IMR-90 (cell line): ENCODE results near the gene COL27A1.

Experiments
- CEBPB ChIP-seq: IDR thresholded peaks from 2 replicates; pipeline ENCODE4 v1.6.1; 2012; ENCODE audit warnings: low read depth, low read length, improper control_type of control experiment
- CTCF ChIP-seq: conservative IDR thresholded peaks from 2 replicates; pipeline ENCODE4 v1.5.1; 2012; ENCODE audit warnings: mild to moderate bottlenecking, low read depth, low read length, improper control_type of control experiment
- FOS ChIP-seq: fragments of 150-350 bp; IDR thresholded peaks from 2 replicates; pipeline ENCODE4 v1.6.1; 2016; ENCODE audit warnings: low read depth, low read length
- MAFK ChIP-seq: IDR thresholded peaks from 2 replicates; pipeline ENCODE4 v1.6.1; 2012; ENCODE audit warnings: low read depth, low read length, improper control_type of control experiment
- NFE2L2 ChIP-seq: fragments of 150-350 bp; IDR thresholded peaks from 2 replicates; pipeline ENCODE4 v1.6.1; 2016; ENCODE audit warnings: low read depth, mild to moderate bottlenecking, low read length
- POLR2A ChIP-seq: IDR thresholded peaks from 2 replicates; pipeline ENCODE4 v1.6.1; 2012; ENCODE audit warnings: mild to moderate bottlenecking, low read depth, low read length
- RAD21 ChIP-seq: IDR thresholded peaks from 2 replicates; pipeline ENCODE4 v1.6.1; 2012; ENCODE audit warnings: low read length, improper control_type of control experiment
- RCOR1 ChIP-seq: IDR thresholded peaks from 2 replicates; pipeline ENCODE4 v1.6.1; 2012; ENCODE audit warnings: mild to moderate bottlenecking, low read length, improper control_type of control experiment; ENCODE audit not compliant: insufficient replicate concordance
- RFX5 ChIP-seq: IDR thresholded peaks from 2 replicates; pipeline ENCODE4 v1.8.0; 2012; ENCODE audit warnings: low read depth, mild to moderate bottlenecking, low read length, moderate library complexity
- SMC3 ChIP-seq: fragments of 150-350 bp; IDR thresholded peaks from 2 replicates; pipeline ENCODE4 v1.6.1; 2016; ENCODE audit warnings: low read depth, mild to moderate bottlenecking, antibody characterized with exemption, low read length, moderate library complexity
- USF2 ChIP-seq: fragments of 150-350 bp; IDR thresholded peaks from 2 replicates; pipeline ENCODE4 v1.6.1; 2017; ENCODE audit warnings: mild to moderate bottlenecking, antibody characterized with exemption, low read length, low read depth

- TF ChIP-seq CTCF (no peak), POLR2A (no peak), CEBPB (no peak), SMC3 (no peak), USF2 (no peak), MAFK (no peak), RFX5 (no peak), FOS (no peak), NFE2L2 (no peak), RAD21 (no peak), RCOR1 (no peak)
These were observed 190.2 kb downstream of the COL27A1 start for GRCh38 chr9:114345493-114346065.
